ENCODE measurements around the gene C1S. TPM values are rescaled to one million over a fixed set of nuclear protein-coding genes. Genes with fewer than 3 reads are reported as not detected.
A peak's percentile ranks its signal among the peaks of the same experiment; 100 is the strongest.
"Not testable (repeated sequence)": the region's sequence is repeated elsewhere in the genome, so short reads cannot be mapped to it uniquely, and the experiment has no call there.

C1S gene
- 0.81 TPM for total RNA-seq

GRCh38 chr12:7060353-7060954 is at the start of gene C1S:
TSS of gene C1S (plus strand) at chr12:7060718. CDS start at chr12:7061913, 1,195 bp downstream.
- DNase-seq (ENCODE audit: low read depth in 2 of 3, low spot score in 2 of 3) = peak in 1 of 3 donors; percentile 40

GRCh38 chr12:7011398-7011797 is 49.1 kb upstream of the C1S start:
- DNase-seq (ENCODE audit: low read depth in 2 of 3, low spot score in 2 of 3) = not testable (repeated sequence)

- no peak for DNase-seq (ENCODE audit: low read depth in 2 of 3, low spot score in 2 of 3)
These were observed 48.4 kb upstream of the C1S start for GRCh38 chr12:7012024-7012607.

- DNase-seq (ENCODE audit: low read depth in 2 of 3, low spot score in 2 of 3) = no peak
These were observed 47.4 kb upstream of the C1S start for GRCh38 chr12:7013101-7013500.

- no peak for DNase-seq (ENCODE audit: low read depth in 2 of 3, low spot score in 2 of 3)
These were observed 44.8 kb upstream of the C1S start for GRCh38 chr12:7015555-7016370.

GRCh38 chr12:7016958-7017571 is 43.5 kb upstream of the C1S start:
- DNase-seq (ENCODE audit: low read depth in 2 of 3, low spot score in 2 of 3) = no peak

GRCh38 chr12:7017870-7018349 is 42.6 kb upstream of the C1S start:
- DNase-seq (ENCODE audit: low read depth in 2 of 3, low spot score in 2 of 3) = no peak

GRCh38 chr12:7018350-7019042 is 42.0 kb upstream of the C1S start, which contains the start of gene LPCAT3:
TSS of gene LPCAT3 (minus strand) at chr12:7018476. CDS start at chr12:7018424, 52 bp downstream.
- peak; percentile 92 to 98 (median 98) for DNase-seq (ENCODE audit: low read depth in 2 of 3, low spot score in 2 of 3)

GRCh38 chr12:7019043-7019569 is 41.4 kb upstream of the C1S start:
- DNase-seq (ENCODE audit: low read depth in 2 of 3, low spot score in 2 of 3) = no peak

- no peak for DNase-seq (ENCODE audit: low read depth in 2 of 3, low spot score in 2 of 3)
These were observed 38.6 kb upstream of the C1S start for GRCh38 chr12:7021956-7022355.

- no peak for DNase-seq (ENCODE audit: low read depth in 2 of 3, low spot score in 2 of 3)
These were observed 37.4 kb upstream of the C1S start for GRCh38 chr12:7023114-7023513.

GRCh38 chr12:7026854-7027253 is 33.7 kb upstream of the C1S start:
- DNase-seq (ENCODE audit: low read depth in 2 of 3, low spot score in 2 of 3) = peak in 1 of 3 donors; percentile 30

GRCh38 chr12:7031306-7031705 is 29.2 kb upstream of the C1S start:
- no peak for DNase-seq (ENCODE audit: low read depth in 2 of 3, low spot score in 2 of 3)

GRCh38 chr12:7032990-7033389 is 27.5 kb upstream of the C1S start:
- DNase-seq (ENCODE audit: low read depth in 2 of 3, low spot score in 2 of 3) = no peak

- no peak for DNase-seq (ENCODE audit: low read depth in 2 of 3, low spot score in 2 of 3)
These were observed 26.1 kb upstream of the C1S start for GRCh38 chr12:7034464-7034863.

- DNase-seq (ENCODE audit: low read depth in 2 of 3, low spot score in 2 of 3) = no peak
These were observed 25.1 kb upstream of the C1S start for GRCh38 chr12:7035463-7035862.

GRCh38 chr12:7037411-7037810 is 23.1 kb upstream of the C1S start:
- not testable (repeated sequence) for DNase-seq (ENCODE audit: low read depth in 2 of 3, low spot score in 2 of 3)

- DNase-seq (ENCODE audit: low read depth in 2 of 3, low spot score in 2 of 3) = no peak
These were observed 21.9 kb upstream of the C1S start for GRCh38 chr12:7038591-7038990.

- no peak for DNase-seq (ENCODE audit: low read depth in 2 of 3, low spot score in 2 of 3)
These were observed 21.1 kb upstream of the C1S start for GRCh38 chr12:7039403-7039802.

- DNase-seq (ENCODE audit: low read depth in 2 of 3, low spot score in 2 of 3) = peak in 2 of 3 donors; percentile 23 to 42
These were observed 17.7 kb upstream of the C1S start for GRCh38 chr12:7042842-7043241.
